NB4 (cell line): ENCODE measurements around the gene SLC26A4.

ENCODE experiments used
- DNase-seq: peaks from one replicate; pipeline ENCODE4 v3.0.0; 2010; ENCODE audit warnings: low read depth
- H3K4me3 ChIP-seq: one replicate; pipeline ENCODE4 v1.5.1; 2011; ENCODE audit warnings: mild to moderate bottlenecking, low read depth, low read length, moderate library complexity
- CTCF ChIP-seq: IDR thresholded peaks from one replicate; pipeline ENCODE4 v1.5.1; 2012; ENCODE audit warnings: low read depth, low read length
- MAX ChIP-seq: IDR thresholded peaks from 2 replicates; pipeline ENCODE4 v1.6.1; 2011; ENCODE audit warnings: low read depth, low read length
- MYC ChIP-seq: IDR thresholded peaks from 2 replicates; pipeline ENCODE4 v1.6.1; 2011; ENCODE audit warnings: low read depth, low read length
- POLR2A ChIP-seq: IDR thresholded peaks from 2 replicates; pipeline ENCODE4 v1.6.1; 2011; ENCODE audit warnings: mild to moderate bottlenecking; ENCODE audit not compliant: insufficient read length; ENCODE audit errors: extremely low read depth

Gene SLC26A4

GRCh38 chr7:107676249-107676648 lies 15.6 kb downstream of the SLC26A4 start:
- TF ChIP-seq MAX (no peak), POLR2A (no peak), MYC (no peak), CTCF (no peak)
- no peak overlapping the region for H3K4me3 ChIP-seq

GRCh38 chr7:107678110-107678753 lies 17.6 kb downstream of the SLC26A4 start:
- DNase-seq: no peak

More at GRCh38 chr7:107676249-107676648, 15.6 kb downstream of the SLC26A4 start:
- no peak for DNase-seq

GRCh38 chr7:107680478-107680877 lies 19.9 kb downstream of the SLC26A4 start:
- H3K4me3 ChIP-seq: no peak overlapping the region
- TF ChIP-seq CTCF (no peak), MAX (no peak), POLR2A (no peak), MYC (no peak)
- no peak for DNase-seq

More at GRCh38 chr7:107678110-107678753, 17.6 kb downstream of the SLC26A4 start:
- TF ChIP-seq CTCF (no peak), MYC (no peak), POLR2A (no peak), MAX (no peak)
- H3K4me3 ChIP-seq: no peak overlapping the region

- TF ChIP-seq MYC: no peak
- no peak for TF ChIP-seq POLR2A
- no peak for TF ChIP-seq CTCF
- no peak for TF ChIP-seq MAX
- H3K4me3 ChIP-seq: no peak overlapping the region
- DNase-seq: no peak
Observed at GRCh38 chr7:107682886-107683285, 22.3 kb downstream of the SLC26A4 start.

GRCh38 chr7:107684287-107684686 lies 23.7 kb downstream of the SLC26A4 start:
- no peak for TF ChIP-seq MYC
- no peak overlapping the region for H3K4me3 ChIP-seq
- no peak for DNase-seq

GRCh38 chr7:107684947-107685463 lies 24.4 kb downstream of the SLC26A4 start:
- TF ChIP-seq CTCF (no peak), POLR2A (no peak)
- no peak overlapping the region for H3K4me3 ChIP-seq
- no peak for DNase-seq
